ENCODE data around the gene PSMD4. TPM values are rescaled to one million over a fixed set of nuclear protein-coding genes. Genes with fewer than 3 reads are reported as not detected.
"Not testable (repeated sequence)": the region's sequence is repeated elsewhere in the genome, so short reads cannot be mapped to it uniquely, and the experiment has no call there.

Gene PSMD4
- total and polyA plus RNA-seq, 10 donors: 90.8 to 180 (median 133) TPM

GRCh38 chr1:151273924-151274466, 19.5 kb downstream of the PSMD4 start:
- no peak for DNase-seq
- no peaks in the 10 kb centered on the region for H3K9me3 ChIP-seq
- intact Hi-C loops (cut with DNase I; ENCODE audit: low total_unique reads): no loop called here
- peak overlapping the region in 1 of 8 donors; percentile 17 for H3K27ac ChIP-seq
- H3K4me1 ChIP-seq: peaks cover 0 to 51% (median 27%) of the 10 kb centered on the region in 6 donors
- 78 to 98% (median 93%) methylated on average over 3 of the region's 3 CpGs for WGBS, 5 donors
- no peaks in the 10 kb centered on the region for H3K27me3 ChIP-seq (replicated peaks in 1 of 7)
- H3K4me3 ChIP-seq: no peak overlapping the region
- TF ChIP-seq CTCF (IDR thresholded peaks at IDR 0.05 in 8 of 11, conservative IDR thresholded peaks at IDR 0.05 in 3 of 11) (no peak), POLR2AphosphoS5 (IDR thresholded peaks at IDR 0.05) (no peak), POLR2A (IDR thresholded peaks at IDR 0.05) (no peak)
- peaks cover 0 to 42% (median 6%) of the 10 kb centered on the region in 6 donors for H3K36me3 ChIP-seq

GRCh38 chr1:151275341-151275740, 20.8 kb downstream of the PSMD4 start:
- Histone ChIP-seq H3K4me1 (peaks cover 0 to 64% (median 27%) of the 10 kb centered on the region in 6 donors), H3K36me3 (peaks cover 0 to 28% (median 2%) of the 10 kb centered on the region in 6 donors), H3K27ac (peak overlapping the region in 1 of 8 donors; percentile 88)
- intact Hi-C loops (cut with DNase I; ENCODE audit: low total_unique reads); H3K4me3 ChIP-seq; DNase-seq; H3K27me3 ChIP-seq (replicated peaks in 1 of 7); H3K9me3 ChIP-seq: not testable (repeated sequence)
- WGBS, 5 donors: 60 to 77% (median 70%) methylated on average over 5 of the region's 5 CpGs

DNA sequence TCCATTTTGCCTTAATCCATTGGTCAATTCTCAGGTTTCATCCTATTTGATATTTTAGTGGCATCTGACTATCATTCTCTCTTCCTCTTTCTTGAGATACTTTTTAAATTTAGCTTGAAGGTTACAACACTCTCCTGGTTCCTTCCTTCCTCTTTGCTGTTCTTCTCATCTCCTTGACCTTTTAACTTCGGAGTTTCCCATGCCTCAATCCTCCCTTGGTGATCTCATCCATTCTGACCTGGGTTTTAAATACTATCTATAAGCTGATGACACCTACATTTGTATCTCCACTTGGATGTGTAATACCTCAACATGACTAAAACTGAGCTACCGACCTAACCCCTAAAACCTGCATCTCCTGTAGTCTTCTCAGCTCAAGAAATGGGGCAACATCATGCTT, 22.7 kb downstream of the PSMD4 start:
- H3K27me3 ChIP-seq (replicated peaks in 1 of 7): no peaks in the 10 kb centered on the region
- TF ChIP-seq CTCF (IDR thresholded peaks at IDR 0.05 in 8 of 11, conservative IDR thresholded peaks at IDR 0.05 in 3 of 11): no peak
- no peak for TF ChIP-seq POLR2AphosphoS5 (IDR thresholded peaks at IDR 0.05)
- no peak for TF ChIP-seq POLR2A (IDR thresholded peaks at IDR 0.05)
- intact Hi-C loops (cut with DNase I; ENCODE audit: low total_unique reads): no loop called here
- 15 to 39% (median 24%) methylated on average over 2 of the region's 2 CpGs for WGBS, 5 donors
- H3K4me1 ChIP-seq: peaks cover 3 to 72% (median 35%) of the 10 kb centered on the region in 6 donors
- H3K4me3 ChIP-seq: peak overlapping the region in 1 of 8 donors; percentile 21
- H3K9me3 ChIP-seq: no peaks in the 10 kb centered on the region
- peak overlapping the region in 7 of 8 donors; percentile 66 to 88 (median 83) for H3K27ac ChIP-seq
- no peak for DNase-seq
- peaks cover 0 to 14% (median 0%) of the 10 kb centered on the region in 6 donors for H3K36me3 ChIP-seq

- intact Hi-C loops (cut with DNase I; ENCODE audit: low total_unique reads): loop anchor here (10.0 kb wide), 1 partner anchor 63 kb away; the partner anchor contains the start of gene RFX5
Observed at GRCh38 chr1:151281225-151281968, 26.9 kb downstream of the PSMD4 start.

More at GRCh38 chr1:151281225-151281968, 26.9 kb downstream of the PSMD4 start:
- Histone ChIP-seq H3K27ac (peak overlapping the region; percentile 95 to 99 (median 98)), H3K4me1 (peaks cover 13 to 74% (median 49%) of the 10 kb centered on the region in 6 donors), H3K36me3 (peaks cover 0 to 19% (median 11%) of the 10 kb centered on the region in 6 donors), H3K27me3 (replicated peaks in 1 of 7) (no peaks in the 10 kb centered on the region), H3K4me3 (peak overlapping the region; percentile 80 to 98 (median 90)), H3K9me3 (no peaks in the 10 kb centered on the region)
- TF ChIP-seq POLR2AphosphoS5 (IDR thresholded peaks at IDR 0.05) (peak; percentile 92 to 93 (median 92)), CTCF (IDR thresholded peaks at IDR 0.05 in 8 of 11, conservative IDR thresholded peaks at IDR 0.05 in 3 of 11) (peak in 9 of 11 experiments; percentile 8 to 68 (median 59)), POLR2A (IDR thresholded peaks at IDR 0.05) (peak in 2 of 3 donors; percentile 44 to 78)
- peak; percentile 97 for DNase-seq
- WGBS, 5 donors: 0 to 1% (median 0%) methylated on average over 30 to 48 of the region's 48 CpGs
